K562 (cell line): ENCODE measurements around the gene EVI5L. TPM values are rescaled to one million over a fixed set of nuclear protein-coding genes. Genes with fewer than 3 reads are reported as not detected.
A peak's percentile ranks its signal among the peaks of the same experiment; 100 is the strongest.

Experiments used
- ATAC-seq: fragments of 200-7000 bp; cut with Tn5 transposase; 3 replicates; pipeline ENCODE4 v1.9.1; 2020; ENCODE audit warnings: moderate library complexity
- BruUV-seq: library from RNA; stranded (reverse); fragments of 400-500 nt; replicated peaks from 2 replicates; lab custom pipeline; 2021; lab: Mats Ljungman, UMichigan
- CTCF ChIA-PET: fragments of 300-600 bp; formaldehyde crosslinking; extraction: SDS; loops from one replicate; lab custom pipeline; 2021; ENCODE audit warnings: low intra/inter-chr PET ratio; lab: Yijun Ruan, JAX
- POLR2A ChIA-PET: fragments of 300-600, 350-650 bp; sonication (Branson Sonifier 250); formaldehyde crosslinking; extraction: SDS; loops from one replicate; lab custom pipeline; 2021; ENCODE audit warnings: antibody characterized with exemption, inconsistent platforms; lab: Yijun Ruan, JAX
- DNase-seq, 4 experiments: peaks; one replicate each; pipeline versions ENCODE4 v3.0.0 to v3.0.0-alpha.2; 2011 to 2018; ENCODE audit warnings: low spot score in 3 of 4, mixed read lengths in 3 of 4; ENCODE audit errors: extremely low read depth in 1 of 4
- FAIRE-seq: peaks from 2 replicates; lab custom pipeline; 2011; peaks lifted over from hg19 to GRCh38; lab: Jason Lieb, UNC
- H2AFZ ChIP-seq: 2 replicates; pipeline ENCODE4 v1.6.0; 2011; ENCODE audit warnings: low read depth, low read length, control low read depth, inconsistent platforms
- H3K27ac ChIP-seq: fragments of 200-600 bp; 3 replicates; pipeline ENCODE4 v1.8.0; 2011; ENCODE audit warnings: low read depth, mild to moderate bottlenecking, control low read depth, inconsistent platforms, low read length, moderate library complexity, mixed read lengths; ENCODE audit errors: extremely low read depth
- H3K27me3 ChIP-seq, 2 experiments: fragments of 300-600 bp in 1 of 2; 2 replicates in 1 of 2; 3 replicates in 1 of 2; pipeline versions ENCODE4 v1.6.0 to v1.8.0; 2011; ENCODE audit warnings: inconsistent platforms in 2 of 2, low read length in 2 of 2, mild to moderate bottlenecking in 1 of 2, mixed read lengths in 1 of 2, moderate library complexity in 1 of 2; ENCODE audit not compliant: control insufficient read depth in 2 of 2, insufficient read depth in 2 of 2
- H3K36me3 ChIP-seq: fragments of 300-600 bp; 3 replicates; pipeline ENCODE4 v1.8.0; 2011; ENCODE audit warnings: mild to moderate bottlenecking, low read length, inconsistent platforms; ENCODE audit not compliant: control insufficient read depth, insufficient read depth
- H3K4me1 ChIP-seq, 2 experiments: fragments of 200-600 bp in 1 of 2; replicated peaks in 1 of 2; 2 replicates in 1 of 2; 3 replicates in 1 of 2; pipeline versions ENCODE4 v1.5.1 to v1.8.0; 2011; ENCODE audit warnings: inconsistent platforms in 2 of 2, low read length in 2 of 2, mild to moderate bottlenecking in 1 of 2, mixed read lengths in 1 of 2, moderate library complexity in 1 of 2; ENCODE audit not compliant: control insufficient read depth in 2 of 2, insufficient read depth in 2 of 2
- H3K4me2 ChIP-seq: 2 replicates; pipeline ENCODE4 v1.6.1; 2011; ENCODE audit warnings: low read length, control low read depth, inconsistent platforms, mixed read lengths; ENCODE audit not compliant: insufficient read depth
- H3K4me3 ChIP-seq: fragments of 200-600 bp; sonication (generic), shearing (Covaris generic); 2 replicates; pipeline ENCODE4 v1.5.1; 2016; ENCODE audit warnings: control low read depth, inconsistent platforms
- H3K79me2 ChIP-seq: fragments of 200-600 bp; 3 replicates; pipeline ENCODE4 v1.8.0; 2011; ENCODE audit warnings: low read length, inconsistent platforms; ENCODE audit not compliant: control insufficient read depth, insufficient read depth
- H3K9ac ChIP-seq, 2 experiments: 2 replicates each; pipeline versions ENCODE4 v1.6.0 to v1.6.1; 2011; ENCODE audit warnings: low read depth in 2 of 2, low read length in 2 of 2, control low read depth in 1 of 2, inconsistent platforms in 1 of 2, mild to moderate bottlenecking in 1 of 2, mixed read lengths in 1 of 2; ENCODE audit not compliant: insufficient read depth in 1 of 2
- H3K9me1 ChIP-seq: one replicate; pipeline ENCODE4 v1.6.0; 2011; ENCODE audit warnings: inconsistent platforms, mild to moderate bottlenecking, low read length, moderate library complexity; ENCODE audit not compliant: control insufficient read depth, insufficient read depth
- H3K9me3 ChIP-seq: replicated peaks from 2 replicates; pipeline ENCODE4 v1.5.1; 2011; ENCODE audit warnings: low read depth, low read length, inconsistent platforms; ENCODE audit not compliant: control insufficient read depth, insufficient read depth
- H4K20me1 ChIP-seq: replicated peaks from 2 replicates; pipeline ENCODE4 v1.6.1; 2011; ENCODE audit warnings: low read length, inconsistent platforms, mixed read lengths; ENCODE audit not compliant: control insufficient read depth, insufficient read depth
- CHCHD3 ChIP-seq: fragments of 250-450 bp; sonication (Bioruptor Pico); IDR thresholded peaks from 2 replicates; pipeline ENCODE4 v2.1.2; 2022; ENCODE audit warnings: mild to moderate bottlenecking
- EGR1 ChIP-seq: fragments of 450-650 bp; conservative IDR thresholded peaks from 2 replicates; pipeline ENCODE4 v1.6.1; 2017; ENCODE audit warnings: mild to moderate bottlenecking
- SAP30 ChIP-seq: fragments of 200-600 bp; sonication (generic); IDR thresholded peaks from 2 replicates; pipeline ENCODE4 v1.6.1; 2012; ENCODE audit warnings: borderline replicate concordance, low read depth, mild to moderate bottlenecking, moderate library complexity, low read length, control low read depth, inconsistent platforms; ENCODE audit not compliant: insufficient read depth, poor library complexity, severe bottlenecking
- STAT5B ChIP-seq: fragments of 250-450 bp; sonication (Bioruptor Pico); IDR thresholded peaks from 2 replicates; pipeline ENCODE4 v1.8.0; 2021; ENCODE audit warnings: mild to moderate bottlenecking, inconsistent platforms
- TRIM24 ChIP-seq, 2 experiments: fragments of 450-650 bp; IDR thresholded peaks; 2 replicates each; pipeline ENCODE4 v1.6.1; 2016
- ZBTB40 ChIP-seq, 2 experiments: fragments of 450-650 bp in 1 of 2; sonication (generic) in 1 of 2; formaldehyde crosslinking in 1 of 2; IDR thresholded peaks; 2 replicates each; pipeline versions ENCODE4 v1.7.1 to v1.9.0; 2016 to 2022; ENCODE audit warnings: inconsistent platforms in 1 of 2, mild to moderate bottlenecking in 1 of 2, missing genetic modification reagents in 1 of 2
- ZNF655 ChIP-seq: fragments of 250-450 bp; sonication (Bioruptor Pico); IDR thresholded peaks from 2 replicates; pipeline ENCODE4 v1.5.0; 2021
- ZNF740 ChIP-seq, 3 experiments: fragments of 200-800 bp in 1 of 3; sonication (Bioruptor generic) in 1 of 3; sonication (generic) in 1 of 3; formaldehyde crosslinking in 1 of 3; IDR thresholded peaks; 2 replicates each; pipeline versions ENCODE4 v1.6.1 to v1.8.0; 2016 to 2022; ENCODE audit warnings: mild to moderate bottlenecking in 2 of 3, missing compliant biosample characterization in 2 of 3, missing genetic modification characterization in 2 of 3, missing genetic modification reagents in 1 of 3
- WGBS: fragments of 100-300 bp; shearing (Covaris generic); methylation state at CpG from one replicate; pipeline ENCODE4 v1.1.6; 2016; ENCODE audit warnings: low coverage, mixed read lengths; ENCODE audit not compliant: insufficient coverage; ENCODE audit errors: missing lambda C conversion rate; 5-methylcytosine and 5-hydroxymethylcytosine counted together
- in situ Hi-C: fragments of 300-500 bp; cut with MboI; formaldehyde crosslinking; loops from 4 replicates; pipeline ENCODE4 v1.15.0; 2018; ENCODE audit warnings: inconsistent platforms, mixed read lengths
- intact Hi-C: fragments of 100-400 bp; cut with micrococcal nuclease; formaldehyde crosslinking; loops from 2 replicates; pipeline ENCODE4 v1.14.2; 2022
- polyA plus RNA-seq, 8 experiments: library from polyadenylated mRNA; depleted of rRNA in 4 of 8; stranded (reverse) in 5 of 8; unstranded in 3 of 8; fragments of >200 nt; fragmentation: Nextera tagmentation in 2 of 8; fragmentation: Illumina TruSeq in 1 of 8; extraction: Ambion mirVana in 2 of 8; extraction: Trizol in 1 of 8; gene quantifications; 2 replicates each; pipeline versions ENCODE4 v1.2.1 to v1.2.3, GENCODE V29; 2011 to 2014; ENCODE audit warnings: inconsistent platforms in 1 of 8, missing spikeins in 1 of 8
- total RNA-seq, 7 experiments: library from RNA; depleted of rRNA in 6 of 7; stranded (reverse); fragments of >200 nt in 6 of 7; fragmentation: Illumina TruSeq in 2 of 7; extraction: Trizol in 2 of 7; gene quantifications; 2 replicates each; pipeline versions ENCODE4 v1.2.1 to v1.2.3, GENCODE V29; 2011 to 2021; ENCODE audit warnings: low replicate concordance in 1 of 7

The EVI5L gene
- total and polyA plus RNA-seq, 9 of the 15 experiments (the other 6 are each of a cell fraction or from before 2014, with no cell fraction given), result 0.69 to 1.8 (median 1.2) TPM; not detected in 2

- WGBS, result 42% methylated on average over 25 of the region's 26 CpGs
- Histone ChIP-seq H3K9ac (peak overlapping the region in 1 of 2 experiments; percentile 69; a peak in 1 of 4 replicates), H3K36me3 (no peaks in the 10 kb centered on the region), H3K79me2 (no peaks in the 10 kb centered on the region), H3K9me1 (peaks cover 6% of the 10 kb centered on the region), H3K27me3 (peaks cover 5 to 16% of the 10 kb centered on the region in 2 experiments; a peak in 3 of 5 replicates), H3K4me3 (no peak overlapping the region), H3K4me2 (no peak overlapping the region), H3K27ac (no peak overlapping the region), H2AFZ (peak overlapping the region; percentile 34; the same call in 1 of the 2 replicates), H3K4me1 (peaks cover 20 to 81% of the 10 kb centered on the region in 2 experiments), H3K9me3 (no peaks in the 10 kb centered on the region), H4K20me1 (peaks cover 7% of the 10 kb centered on the region; the same call in 1 of the 2 replicates)
- FAIRE-seq (no peak), DNase-seq (no peak), ATAC-seq (no peak)
- POLR2A ChIA-PET, result no interaction called here
- TF ChIP-seq TRIM24 (IDR thresholded peaks at IDR 0.05) (no peak), EGR1 (0 out of 2 replicates have a peak, but pooled peaks have one; percentile 9), CHCHD3 (CRISPR knock-in tag) (no peak), SAP30 (no peak), ZNF740 (CRISPR knock-in tag; IDR thresholded peaks at IDR 0.05) (no peak), ZNF740 (tag; IDR thresholded peaks at IDR 0.05) (no peak), ZBTB40 (IDR thresholded peaks at IDR 0.05) (peak; percentile 26; the same call in 1 of the 2 replicates), ZBTB40 (CRISPR knock-in tag; IDR thresholded peaks at IDR 0.05) (no peak), ZNF655 (CRISPR knock-in tag) (no peak), STAT5B (CRISPR knock-in tag) (no peak)
- in situ Hi-C loops, result no loop called here
- intact Hi-C loops, result no loop called here
- CTCF ChIA-PET, result interaction anchor here (0.6 kb wide), 1 partner anchor 787 kb away, joined by 4 read pairs; no protein-coding TSS in a partner anchor
- no TSS peak for BruUV-seq
These were observed 25.5 kb downstream of the EVI5L start for GRCh38 chr19:7855426-7856108.
